Measurements from ENCODE around the gene TCEAL7.
A peak's percentile ranks its signal among the peaks of the same experiment; 100 is the strongest.
"Not testable (repeated sequence)": the region's sequence is repeated elsewhere in the genome, so short reads cannot be mapped to it uniquely, and the experiment has no call there.

The TCEAL7 gene

GRCh38 chrX:103329991-103330390 is at the start of gene TCEAL7:
TSS of gene TCEAL7 (plus strand) at chrX:103330239. CDS start at chrX:103331404, 1,165 bp downstream.
- no peak for DNase-seq

DNA sequence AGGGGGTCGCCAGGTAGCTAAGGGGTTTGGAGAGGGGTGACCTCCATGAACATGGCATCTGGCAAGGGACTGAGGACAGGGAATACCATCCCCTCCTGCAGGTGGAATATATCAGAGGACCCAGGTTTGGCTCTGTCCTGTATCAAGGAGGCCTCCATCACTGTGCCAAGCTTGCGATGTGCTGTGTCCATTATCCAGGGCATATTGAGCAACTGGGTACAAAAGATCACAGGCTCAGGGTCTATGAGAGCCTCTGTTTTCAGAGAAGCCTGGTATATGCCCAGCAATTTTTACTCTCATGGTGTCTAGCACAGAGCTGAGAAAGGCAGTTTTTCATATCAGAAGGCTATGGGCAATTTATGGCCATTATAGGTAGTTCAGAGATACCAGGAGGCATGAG is 36.9 kb upstream of the TCEAL7 start:
- DNase-seq, result no peak

- no peak for DNase-seq
Measured at GRCh38 chrX:103304705-103305104, 25.3 kb upstream of the TCEAL7 start.

DNA sequence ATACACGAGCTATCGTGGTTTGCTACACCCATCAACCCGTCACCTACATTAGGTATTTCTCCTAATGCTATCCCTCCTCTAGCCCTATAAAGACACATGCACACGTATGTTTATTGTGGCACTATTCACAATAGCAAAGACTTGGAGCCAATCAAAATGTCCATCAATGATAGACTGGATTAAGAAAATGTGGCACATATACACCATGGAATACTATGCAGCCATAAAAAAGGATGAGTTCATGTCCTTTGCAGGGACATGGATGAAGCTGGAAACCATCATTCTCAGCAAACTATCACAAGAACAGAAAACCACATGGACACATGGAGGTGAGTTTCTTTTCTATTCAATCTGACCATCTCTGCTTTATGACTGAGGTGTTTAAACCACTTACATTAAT is 24.4 kb upstream of the TCEAL7 start:
- DNase-seq, result not testable (repeated sequence)

DNA sequence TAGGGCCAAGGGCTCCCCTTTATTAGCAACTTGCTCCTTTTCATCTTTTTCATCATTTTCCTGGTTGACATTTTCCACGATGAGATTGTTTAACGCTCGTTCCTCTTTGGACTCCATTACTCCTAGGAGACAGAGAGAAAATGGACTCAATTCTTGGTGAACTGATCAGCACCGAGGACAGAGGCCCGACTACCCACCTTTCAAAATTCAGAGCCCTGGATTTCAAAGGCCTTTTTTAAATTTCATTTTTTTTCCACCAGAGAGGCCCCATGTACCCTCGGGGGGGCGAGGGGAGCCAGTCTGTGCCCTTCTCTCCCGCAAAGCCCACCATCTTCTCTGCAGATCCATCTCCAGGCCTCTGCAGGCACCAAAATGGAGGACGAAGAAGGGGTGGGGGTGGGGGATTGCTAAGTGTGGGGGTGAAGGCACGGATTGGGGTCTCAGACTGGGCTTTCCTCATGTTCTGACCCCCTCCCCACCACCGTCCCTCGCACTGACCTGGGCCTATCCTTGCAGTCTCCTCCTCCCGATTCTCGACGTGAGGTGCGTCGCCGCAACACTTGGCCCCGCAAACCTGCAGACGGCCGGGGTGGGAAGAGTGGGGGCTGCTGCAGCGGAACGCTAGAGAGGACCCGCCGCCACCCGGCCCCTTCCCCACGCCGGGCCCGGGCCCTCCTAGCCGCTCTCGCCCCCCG is 20.0 kb upstream of the TCEAL7 start:
- peak; percentile 7 for DNase-seq

- DNase-seq, result peak; percentile 79
Measured at GRCh38 chrX:103310555-103311398, 19.3 kb upstream of the TCEAL7 start, which contains the start of gene BEX2. TSS of gene BEX2 (minus strand) at chrX:103310990. CDS start at chrX:103309976, 1,014 bp downstream.

DNA sequence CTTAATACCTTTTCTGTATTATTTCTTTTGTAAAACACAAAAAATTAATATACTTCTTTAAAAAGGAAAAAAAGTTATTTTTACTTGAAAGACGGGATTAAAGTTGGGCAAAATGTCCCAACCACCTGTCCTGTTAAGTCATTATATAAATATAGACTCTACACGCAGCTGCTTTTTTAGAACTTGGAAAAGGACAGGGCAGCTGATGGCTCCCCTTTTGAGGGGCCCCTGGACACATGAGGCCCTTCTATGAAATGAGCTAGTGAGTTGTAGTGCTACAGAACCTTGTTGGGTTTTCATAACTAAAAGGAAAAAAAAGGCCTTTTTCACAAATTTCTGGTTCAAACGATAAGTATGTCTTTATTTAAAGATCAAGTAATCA is 18.6 kb upstream of the TCEAL7 start:
- DNase-seq, result no peak

- no peak for DNase-seq
Measured at GRCh38 chrX:103330681-103331288, 746 bp downstream of the TCEAL7 start.

DNA sequence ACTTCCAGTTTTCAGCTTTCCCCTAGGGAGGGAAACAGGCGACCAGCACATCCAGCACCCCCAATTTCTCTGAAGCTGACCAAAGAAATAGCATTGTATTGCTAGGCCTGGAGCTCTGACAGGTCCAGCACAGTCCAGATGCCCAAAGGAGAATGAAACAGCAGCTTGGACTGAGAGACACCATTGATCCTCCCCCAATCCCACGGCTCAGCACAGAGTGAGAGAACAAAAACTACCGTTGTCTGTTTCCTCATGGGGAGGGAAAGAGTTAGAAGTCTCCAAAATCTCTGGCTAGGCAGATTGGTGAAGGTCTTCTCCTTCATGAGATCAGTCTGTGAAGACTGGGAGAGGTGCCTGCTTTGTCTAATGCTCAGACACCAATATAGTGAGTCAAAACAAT is 8.6 kb downstream of the TCEAL7 start:
- no peak for DNase-seq

- peak; percentile 8 for DNase-seq
Measured at GRCh38 chrX:103343105-103343504, 13.1 kb downstream of the TCEAL7 start.

- DNase-seq, result no peak
Measured at GRCh38 chrX:103344606-103345005, 14.6 kb downstream of the TCEAL7 start.

GRCh38 chrX:103347682-103348397 is 17.8 kb downstream of the TCEAL7 start:
- no peak for DNase-seq

GRCh38 chrX:103356130-103356798 is 26.2 kb downstream of the TCEAL7 start, which contains the start of gene TCEAL9:
TSS of gene TCEAL9 (plus strand) at chrX:103356506. CDS start at chrX:103357685, 1,179 bp downstream.
- peak; percentile 83 for DNase-seq

GRCh38 chrX:103356858-103357257 is 26.8 kb downstream of the TCEAL7 start:
- DNase-seq, result no peak

- no peak for DNase-seq
Measured at GRCh38 chrX:103357871-103358270, 27.8 kb downstream of the TCEAL7 start.

DNA sequence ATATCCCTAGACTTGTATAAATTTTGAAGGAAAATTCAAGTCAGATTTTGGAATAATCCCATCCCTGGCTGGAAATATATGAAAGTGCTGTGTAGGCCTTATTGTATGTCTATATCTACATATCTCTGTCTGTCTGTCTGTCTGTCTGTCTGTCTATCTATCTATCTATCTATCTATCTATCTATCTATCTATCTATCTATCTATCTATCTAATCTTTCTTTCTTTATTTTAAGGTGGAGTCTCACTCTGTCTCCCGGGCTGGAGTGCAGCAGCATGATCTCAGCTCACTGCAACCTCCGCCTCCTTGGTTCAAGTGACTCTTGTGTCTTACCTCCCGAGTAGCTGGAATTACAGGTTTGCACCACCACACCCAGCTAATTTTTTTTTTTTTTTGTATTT is 29.6 kb downstream of the TCEAL7 start:
- DNase-seq, result not testable (repeated sequence)

- no peak for DNase-seq
Measured at GRCh38 chrX:103360092-103360491, 30.1 kb downstream of the TCEAL7 start.

DNA sequence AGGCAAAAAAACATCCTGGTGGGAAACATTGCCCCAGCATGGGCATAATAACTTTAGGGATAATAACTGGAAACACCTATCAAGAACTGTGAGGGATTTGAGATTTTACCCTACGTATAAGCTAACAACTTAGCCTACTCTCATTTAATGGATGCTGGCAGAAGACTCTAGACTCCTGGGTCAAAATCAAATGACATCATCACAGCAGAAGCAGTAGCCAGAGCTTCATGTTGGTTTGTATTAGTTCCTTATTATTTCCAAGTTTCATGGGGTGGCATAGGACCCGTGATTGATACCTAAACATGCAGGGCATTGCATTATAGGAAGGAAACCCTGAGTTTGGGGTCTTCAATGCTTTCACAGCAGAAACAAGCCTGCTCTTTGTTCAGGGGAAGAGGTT is 30.9 kb downstream of the TCEAL7 start:
- DNase-seq, result no peak

- no peak for DNase-seq
Measured at GRCh38 chrX:103361798-103362197, 31.8 kb downstream of the TCEAL7 start.

GRCh38 chrX:103362474-103362873 is 32.4 kb downstream of the TCEAL7 start:
- DNase-seq, result no peak

DNA sequence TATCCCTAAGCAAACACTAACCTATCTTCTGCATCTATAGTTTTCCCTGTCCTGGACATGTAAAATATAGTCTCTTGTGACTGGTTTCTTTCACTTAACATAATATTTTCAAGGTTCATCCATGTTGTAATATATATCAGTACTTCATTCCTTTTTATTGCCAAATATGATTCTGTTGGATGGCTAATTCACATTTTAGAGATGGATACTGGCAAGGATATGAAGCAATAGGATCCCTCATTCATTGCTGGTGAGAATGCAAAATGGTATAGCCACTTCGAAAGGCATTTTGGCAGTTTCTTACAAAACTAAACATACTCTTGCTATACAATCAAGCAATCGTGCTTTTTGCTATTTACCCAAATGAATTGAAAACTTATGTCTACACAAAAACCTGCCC is 33.0 kb downstream of the TCEAL7 start:
- DNase-seq, result no peak

- DNase-seq, result no peak
Measured at GRCh38 chrX:103367502-103367901, 37.5 kb downstream of the TCEAL7 start.
